Upper lobe of left lung (tissue), 4 donors: Measurements from ENCODE around the gene FN3KRP.

Experiments
- POLR2A ChIP-seq, 4 donors: fragments of 450-650 bp; IDR thresholded peaks; one replicate each; pipeline ENCODE4 v1.5.1; 2016 to 2017; ENCODE audit warnings: antibody characterized with exemption in 4 of 4, mild to moderate bottlenecking in 2 of 4
- POLR2AphosphoS5 ChIP-seq, 2 donors: sonication (generic); formaldehyde crosslinking; IDR thresholded peaks; one replicate each; pipeline ENCODE4 v1.5.1; 2017; ENCODE audit warnings: antibody characterized with exemption in 2 of 2
- TF ChIP-seq, protein P1 (sequence below), 6 experiments: fragments of 450-650 bp in 4 of 6; fragments of 200-600 bp in 2 of 6; sonication (generic) in 2 of 6; IDR thresholded peaks; one replicate each; pipeline ENCODE4 v1.5.1; 2016 to 2019; ENCODE audit warnings: antibody characterized with exemption in 6 of 6

DNA sequence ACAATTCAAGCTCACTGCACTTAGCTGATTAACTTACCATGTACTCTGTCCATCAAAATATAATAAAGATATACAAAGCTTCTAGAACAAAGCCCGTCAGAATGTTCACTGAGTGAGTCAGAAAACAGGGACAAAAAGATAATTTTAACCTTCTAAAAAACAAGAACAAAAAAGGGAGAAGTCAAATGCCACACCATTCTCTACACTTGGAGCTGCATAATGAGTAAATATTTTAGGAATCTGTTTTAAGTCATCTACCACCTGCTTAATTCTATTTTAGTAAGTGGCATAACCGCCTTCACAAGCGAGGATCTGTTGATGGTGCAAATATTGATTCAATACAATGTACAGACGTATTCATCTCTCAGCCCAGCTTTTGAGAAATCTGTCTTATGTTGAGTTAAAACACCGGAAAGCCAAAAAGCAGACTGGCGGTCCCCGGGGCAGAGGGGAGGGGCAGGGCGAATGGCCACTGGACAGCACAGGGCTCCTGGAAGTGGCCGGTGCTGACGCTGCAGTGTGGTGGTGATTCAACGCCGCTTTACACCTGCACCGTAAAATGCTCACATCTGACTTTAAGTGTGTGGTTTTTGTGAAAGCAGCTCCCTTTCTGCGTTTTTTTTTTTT is 38.1 kb upstream of the FN3KRP start:
- no peak for TF ChIP-seq POLR2A (IDR thresholded peaks at IDR 0.05)
- TF ChIP-seq, protein P1, sequence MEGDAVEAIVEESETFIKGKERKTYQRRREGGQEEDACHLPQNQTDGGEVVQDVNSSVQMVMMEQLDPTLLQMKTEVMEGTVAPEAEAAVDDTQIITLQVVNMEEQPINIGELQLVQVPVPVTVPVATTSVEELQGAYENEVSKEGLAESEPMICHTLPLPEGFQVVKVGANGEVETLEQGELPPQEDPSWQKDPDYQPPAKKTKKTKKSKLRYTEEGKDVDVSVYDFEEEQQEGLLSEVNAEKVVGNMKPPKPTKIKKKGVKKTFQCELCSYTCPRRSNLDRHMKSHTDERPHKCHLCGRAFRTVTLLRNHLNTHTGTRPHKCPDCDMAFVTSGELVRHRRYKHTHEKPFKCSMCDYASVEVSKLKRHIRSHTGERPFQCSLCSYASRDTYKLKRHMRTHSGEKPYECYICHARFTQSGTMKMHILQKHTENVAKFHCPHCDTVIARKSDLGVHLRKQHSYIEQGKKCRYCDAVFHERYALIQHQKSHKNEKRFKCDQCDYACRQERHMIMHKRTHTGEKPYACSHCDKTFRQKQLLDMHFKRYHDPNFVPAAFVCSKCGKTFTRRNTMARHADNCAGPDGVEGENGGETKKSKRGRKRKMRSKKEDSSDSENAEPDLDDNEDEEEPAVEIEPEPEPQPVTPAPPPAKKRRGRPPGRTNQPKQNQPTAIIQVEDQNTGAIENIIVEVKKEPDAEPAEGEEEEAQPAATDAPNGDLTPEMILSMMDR (IDR thresholded peaks at IDR 0.05): no peak
- TF ChIP-seq POLR2AphosphoS5 (IDR thresholded peaks at IDR 0.05): no peak
